ENCODE data around the gene RPS6KA2. TPM values are rescaled to one million over a fixed set of nuclear protein-coding genes. Genes with fewer than 3 reads are reported as not detected.

RPS6KA2 gene
- total and polyA plus RNA-seq, 2 experiments from 2014 or later, result 45.1 to 49.0 TPM

- Histone ChIP-seq H3K4me1 (ENCODE audit: insufficient read depth) (peaks cover 60% of the 10 kb centered on the region), H3K9me3 (ENCODE audit: low read depth) (no peaks in the 10 kb centered on the region), H3K27ac (peak overlapping the region; percentile 87), H4K20me1 (ENCODE audit: insufficient read depth) (no peaks in the 10 kb centered on the region), H3K9ac (peak overlapping the region; percentile 49), H3K27me3 (replicated peaks; ENCODE audit: insufficient read depth) (no peaks in the 10 kb centered on the region), H3K36me3 (ENCODE audit: low read depth) (no peaks in the 10 kb centered on the region), H2AFZ (no peak overlapping the region), H3K4me2 (ENCODE audit: unreplicated experiment) (peak overlapping the region; percentile 95), H3K9me2 (ENCODE audit: insufficient read depth) (no peaks in the 10 kb centered on the region), H3K79me2 (ENCODE audit: insufficient read depth) (peaks cover 75% of the 10 kb centered on the region), H3F3A (ENCODE audit: insufficient read depth) (peaks cover 41% of the 10 kb centered on the region), H3K4me3 (no peak overlapping the region)
- in situ Hi-C loops (cut with MboI), result no loop called here
- TF ChIP-seq EZH2 (IDR thresholded peaks at IDR 0.05; ENCODE audit: insufficient read depth, poor library complexity, severe bottlenecking) (no peak), EZH2phosphoT487 (IDR thresholded peaks at IDR 0.05; ENCODE audit: insufficient read depth, low read depth) (no peak)
- DNase-seq, result peak; percentile 78
- 84 to 86% methylated on average over 23 to 27 of the region's 27 CpGs for WGBS, 2 experiments (ENCODE audit: low coverage in 1 of 2, low lambda C conversion rate in 2 of 2, missing lambda C conversion rate in 2 of 2)
Observed at GRCh38 chr6:166618866-166619761, 7.9 kb downstream of the RPS6KA2 start.

- TF ChIP-seq EZH2 (IDR thresholded peaks at IDR 0.05; ENCODE audit: insufficient read depth, poor library complexity, severe bottlenecking), result no peak
- no peak for TF ChIP-seq EZH2phosphoT487 (IDR thresholded peaks at IDR 0.05; ENCODE audit: insufficient read depth, low read depth)
- peaks cover 51% of the 10 kb centered on the region for H3K4me1 ChIP-seq (ENCODE audit: insufficient read depth)
- no peaks in the 10 kb centered on the region for H3K27me3 ChIP-seq (replicated peaks; ENCODE audit: insufficient read depth)
- H4K20me1 ChIP-seq (ENCODE audit: insufficient read depth), result no peaks in the 10 kb centered on the region
- H3K9ac ChIP-seq, result no peak overlapping the region
- in situ Hi-C loops (cut with MboI), result no loop called here
- peaks cover 40% of the 10 kb centered on the region for H3F3A ChIP-seq (ENCODE audit: insufficient read depth)
- 100% methylated on average over 4 of the region's 4 CpGs for WGBS, 2 experiments (ENCODE audit: low coverage in 1 of 2, low lambda C conversion rate in 2 of 2, missing lambda C conversion rate in 2 of 2)
- H2AFZ ChIP-seq, result no peak overlapping the region
- no peak overlapping the region for H3K4me3 ChIP-seq
- no peak overlapping the region for H3K4me2 ChIP-seq (ENCODE audit: unreplicated experiment)
- H3K36me3 ChIP-seq (ENCODE audit: low read depth), result no peaks in the 10 kb centered on the region
- DNase-seq, result no peak
- peak overlapping the region; percentile 87 for H3K27ac ChIP-seq
- no peaks in the 10 kb centered on the region for H3K9me2 ChIP-seq (ENCODE audit: insufficient read depth)
- no peaks in the 10 kb centered on the region for H3K9me3 ChIP-seq (ENCODE audit: low read depth)
- H3K79me2 ChIP-seq (ENCODE audit: insufficient read depth), result peaks cover 78% of the 10 kb centered on the region
Observed at GRCh38 chr6:166618251-166618650, 8.8 kb downstream of the RPS6KA2 start.

GRCh38 chr6:166617359-166617758 is 9.7 kb downstream of the RPS6KA2 start:
- Histone ChIP-seq H4K20me1 (ENCODE audit: insufficient read depth) (no peaks in the 10 kb centered on the region), H3K9me3 (ENCODE audit: low read depth) (no peaks in the 10 kb centered on the region), H3F3A (ENCODE audit: insufficient read depth) (peaks cover 40% of the 10 kb centered on the region), H3K27me3 (replicated peaks; ENCODE audit: insufficient read depth) (no peaks in the 10 kb centered on the region), H3K36me3 (ENCODE audit: low read depth) (no peaks in the 10 kb centered on the region), H3K79me2 (ENCODE audit: insufficient read depth) (peaks cover 78% of the 10 kb centered on the region), H3K9ac (no peak overlapping the region), H3K27ac (no peak overlapping the region), H3K4me3 (no peak overlapping the region), H2AFZ (no peak overlapping the region), H3K9me2 (ENCODE audit: insufficient read depth) (no peaks in the 10 kb centered on the region), H3K4me2 (ENCODE audit: unreplicated experiment) (no peak overlapping the region), H3K4me1 (ENCODE audit: insufficient read depth) (peaks cover 48% of the 10 kb centered on the region)
- DNase-seq, result no peak
- in situ Hi-C loops (cut with MboI), result no loop called here
- 93% methylated on average over 7 of the region's 7 CpGs for WGBS, 2 experiments (ENCODE audit: low coverage in 1 of 2, low lambda C conversion rate in 2 of 2, missing lambda C conversion rate in 2 of 2)
- TF ChIP-seq EZH2 (IDR thresholded peaks at IDR 0.05; ENCODE audit: insufficient read depth, poor library complexity, severe bottlenecking), result no peak
- no peak for TF ChIP-seq EZH2phosphoT487 (IDR thresholded peaks at IDR 0.05; ENCODE audit: insufficient read depth, low read depth)

- 95 to 98% methylated on average over 22 of the region's 22 CpGs for WGBS, 2 experiments (ENCODE audit: low coverage in 1 of 2, low lambda C conversion rate in 2 of 2, missing lambda C conversion rate in 2 of 2)
- H3K9ac ChIP-seq, result no peak overlapping the region
- H3K9me3 ChIP-seq (ENCODE audit: low read depth), result no peaks in the 10 kb centered on the region
- peaks cover 78% of the 10 kb centered on the region for H3K79me2 ChIP-seq (ENCODE audit: insufficient read depth)
- DNase-seq, result no peak
- H3K27me3 ChIP-seq (replicated peaks; ENCODE audit: insufficient read depth), result no peaks in the 10 kb centered on the region
- H2AFZ ChIP-seq, result no peak overlapping the region
- H3K4me2 ChIP-seq (ENCODE audit: unreplicated experiment), result no peak overlapping the region
- no peaks in the 10 kb centered on the region for H3K36me3 ChIP-seq (ENCODE audit: low read depth)
- H3K4me1 ChIP-seq (ENCODE audit: insufficient read depth), result peaks cover 43% of the 10 kb centered on the region
- TF ChIP-seq EZH2 (IDR thresholded peaks at IDR 0.05; ENCODE audit: insufficient read depth, poor library complexity, severe bottlenecking) (no peak), EZH2phosphoT487 (IDR thresholded peaks at IDR 0.05; ENCODE audit: insufficient read depth, low read depth) (no peak)
- in situ Hi-C loops (cut with MboI), result no loop called here
- no peak overlapping the region for H3K27ac ChIP-seq
- peaks cover 33% of the 10 kb centered on the region for H3F3A ChIP-seq (ENCODE audit: insufficient read depth)
- no peaks in the 10 kb centered on the region for H4K20me1 ChIP-seq (ENCODE audit: insufficient read depth)
- no peaks in the 10 kb centered on the region for H3K9me2 ChIP-seq (ENCODE audit: insufficient read depth)
- H3K4me3 ChIP-seq, result no peak overlapping the region
Observed at GRCh38 chr6:166616261-166617238, 10.5 kb downstream of the RPS6KA2 start.

Measured in GM23248 (cell line).